GM21717 (cell line): ENCODE measurements around the gene MAML2.

Experiments used
- ATAC-seq: cut with Tn5 transposase; IDR thresholded peaks from one replicate; pipeline ENCODE4 v1.9.1; 2021; ENCODE audit warnings: mild to moderate bottlenecking, moderate library complexity; ENCODE audit not compliant: unreplicated experiment

MAML2 gene

GRCh38 chr11:96318850-96319249 is 24.1 kb downstream of the MAML2 start:
- no peak for ATAC-seq

- ATAC-seq = no peak
Measured at GRCh38 chr11:96318399-96318798, 24.6 kb downstream of the MAML2 start.

GRCh38 chr11:96317985-96318384 is 25.0 kb downstream of the MAML2 start:
- ATAC-seq = no peak

- ATAC-seq = no peak
Measured at GRCh38 chr11:96317571-96317970, 25.4 kb downstream of the MAML2 start.

GRCh38 chr11:96316869-96317268 is 26.1 kb downstream of the MAML2 start:
- ATAC-seq = no peak

GRCh38 chr11:96315476-96315875 is 27.5 kb downstream of the MAML2 start:
- ATAC-seq = no peak

GRCh38 chr11:96314326-96315020 is 28.5 kb downstream of the MAML2 start:
- ATAC-seq = no peak

GRCh38 chr11:96313163-96313562 is 29.8 kb downstream of the MAML2 start:
- ATAC-seq = no peak

- ATAC-seq = no peak
Measured at GRCh38 chr11:96311120-96311568, 31.9 kb downstream of the MAML2 start.

GRCh38 chr11:96310236-96310635 is 32.8 kb downstream of the MAML2 start:
- no peak for ATAC-seq

GRCh38 chr11:96309643-96310017 is 33.4 kb downstream of the MAML2 start:
- no peak for ATAC-seq

GRCh38 chr11:96309016-96309642 is 33.9 kb downstream of the MAML2 start:
- no peak for ATAC-seq

GRCh38 chr11:96307776-96308140 is 35.2 kb downstream of the MAML2 start:
- ATAC-seq = no peak

GRCh38 chr11:96306933-96307775 is 35.8 kb downstream of the MAML2 start:
- no peak for ATAC-seq

- ATAC-seq = no peak
Measured at GRCh38 chr11:96306600-96306932, 36.4 kb downstream of the MAML2 start.

GRCh38 chr11:96306071-96306470 is 36.9 kb downstream of the MAML2 start:
- no peak for ATAC-seq

GRCh38 chr11:96303980-96304379 is 39.0 kb downstream of the MAML2 start:
- no peak for ATAC-seq

- no peak for ATAC-seq
Measured at GRCh38 chr11:96303064-96303463, 39.9 kb downstream of the MAML2 start.

- ATAC-seq = no peak
Measured at GRCh38 chr11:96301818-96302217, 41.2 kb downstream of the MAML2 start.

- ATAC-seq = no peak
Measured at GRCh38 chr11:96299155-96299888, 43.7 kb downstream of the MAML2 start.

GRCh38 chr11:96295369-96295768 is 47.6 kb downstream of the MAML2 start:
- ATAC-seq = no peak
